ENCODE data around the gene CPLX3.

Gene CPLX3

GRCh38 chr15:74855857-74856256 lies 29.4 kb downstream of the CPLX3 start:
- H3K27me3 ChIP-seq (ENCODE audit: insufficient read depth, insufficient read length), result no peaks in the 10 kb centered on the region
- no peak for DNase-seq (ENCODE audit: low read depth, low spot score)
- H3K4me1 ChIP-seq (ENCODE audit: insufficient read depth, insufficient read length), result peaks cover 9% of the 10 kb centered on the region
- H3K9ac ChIP-seq (ENCODE audit: insufficient read length, low read depth), result no peak overlapping the region
- H3K9me3 ChIP-seq (ENCODE audit: insufficient read depth, low read length), result no peaks in the 10 kb centered on the region
- H3K36me3 ChIP-seq (ENCODE audit: insufficient read depth, insufficient read length, low read length), result peaks cover 47% of the 10 kb centered on the region
- no peak overlapping the region for H3K4me3 ChIP-seq (ENCODE audit: insufficient read length, low read depth)
- TF ChIP-seq SUZ12 (IDR thresholded peaks at IDR 0.05; ENCODE audit: extremely low read depth, insufficient read depth, insufficient read length) (no peak), YY1 (IDR thresholded peaks at IDR 0.05; ENCODE audit: insufficient read depth, insufficient read length) (no peak), ZNF274 (IDR thresholded peaks at IDR 0.05; ENCODE audit: low read depth, low read length) (no peak)

GRCh38 chr15:74856537-74856936 lies 30.1 kb downstream of the CPLX3 start:
- Histone ChIP-seq H3K9ac (ENCODE audit: insufficient read length, low read depth) (no peak overlapping the region), H3K4me3 (ENCODE audit: insufficient read length, low read depth) (no peak overlapping the region), H3K9me3 (ENCODE audit: insufficient read depth, low read length) (no peaks in the 10 kb centered on the region), H3K4me1 (ENCODE audit: insufficient read depth, insufficient read length) (peaks cover 9% of the 10 kb centered on the region), H3K27me3 (ENCODE audit: insufficient read depth, insufficient read length) (no peaks in the 10 kb centered on the region), H3K36me3 (ENCODE audit: insufficient read depth, insufficient read length, low read length) (peaks cover 40% of the 10 kb centered on the region)
- DNase-seq (ENCODE audit: low read depth, low spot score), result no peak
- no peak for TF ChIP-seq ZNF274 (IDR thresholded peaks at IDR 0.05; ENCODE audit: low read depth, low read length)
- TF ChIP-seq YY1 (IDR thresholded peaks at IDR 0.05; ENCODE audit: insufficient read depth, insufficient read length), result no peak
- no peak for TF ChIP-seq SUZ12 (IDR thresholded peaks at IDR 0.05; ENCODE audit: extremely low read depth, insufficient read depth, insufficient read length)

DNA sequence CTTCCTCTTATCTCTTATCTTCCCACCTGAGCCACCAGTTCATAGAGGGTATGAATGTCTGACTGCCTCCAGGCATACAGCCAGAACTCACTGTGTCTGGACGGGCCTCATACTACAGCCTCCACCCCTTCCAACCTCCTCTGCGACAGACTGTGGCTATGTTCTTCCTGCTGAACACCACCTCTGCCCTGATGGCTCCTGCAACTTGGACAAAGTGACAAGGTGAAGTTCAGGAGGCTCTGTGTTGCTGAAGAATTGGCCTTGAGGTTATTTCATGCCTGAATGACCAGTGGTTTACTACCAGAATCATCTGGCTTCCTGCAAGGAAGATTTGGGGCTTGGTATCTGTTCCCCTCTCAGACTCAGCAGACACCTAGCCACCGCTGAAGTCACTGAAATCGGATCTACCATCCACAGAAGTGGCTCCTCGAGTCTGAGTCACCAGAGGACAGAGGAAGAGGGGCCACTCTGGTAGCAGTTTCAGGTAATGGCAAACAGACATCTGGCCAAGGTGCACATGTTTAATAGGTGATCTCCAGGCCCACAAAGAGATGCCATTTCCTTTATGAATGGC lies 30.7 kb downstream of the CPLX3 start:
- Histone ChIP-seq H3K4me1 (ENCODE audit: insufficient read depth, insufficient read length) (peaks cover 9% of the 10 kb centered on the region), H3K27me3 (ENCODE audit: insufficient read depth, insufficient read length) (no peaks in the 10 kb centered on the region), H3K9ac (ENCODE audit: insufficient read length, low read depth) (no peak overlapping the region), H3K36me3 (ENCODE audit: insufficient read depth, insufficient read length, low read length) (peaks cover 34% of the 10 kb centered on the region), H3K9me3 (ENCODE audit: insufficient read depth, low read length) (no peaks in the 10 kb centered on the region), H3K4me3 (ENCODE audit: insufficient read length, low read depth) (no peak overlapping the region)
- DNase-seq (ENCODE audit: low read depth, low spot score), result no peak
- TF ChIP-seq SUZ12 (IDR thresholded peaks at IDR 0.05; ENCODE audit: extremely low read depth, insufficient read depth, insufficient read length), result no peak
- no peak for TF ChIP-seq YY1 (IDR thresholded peaks at IDR 0.05; ENCODE audit: insufficient read depth, insufficient read length)
- TF ChIP-seq ZNF274 (IDR thresholded peaks at IDR 0.05; ENCODE audit: low read depth, low read length), result no peak

GRCh38 chr15:74857671-74858368 lies 31.4 kb downstream of the CPLX3 start:
- Histone ChIP-seq H3K4me3 (ENCODE audit: insufficient read length, low read depth) (no peak overlapping the region), H3K4me1 (ENCODE audit: insufficient read depth, insufficient read length) (peaks cover 9% of the 10 kb centered on the region), H3K27me3 (ENCODE audit: insufficient read depth, insufficient read length) (no peaks in the 10 kb centered on the region), H3K9me3 (ENCODE audit: insufficient read depth, low read length) (no peaks in the 10 kb centered on the region), H3K36me3 (ENCODE audit: insufficient read depth, insufficient read length, low read length) (peaks cover 27% of the 10 kb centered on the region), H3K9ac (ENCODE audit: insufficient read length, low read depth) (no peak overlapping the region)
- no peak for TF ChIP-seq ZNF274 (IDR thresholded peaks at IDR 0.05; ENCODE audit: low read depth, low read length)
- no peak for TF ChIP-seq YY1 (IDR thresholded peaks at IDR 0.05; ENCODE audit: insufficient read depth, insufficient read length)
- no peak for TF ChIP-seq SUZ12 (IDR thresholded peaks at IDR 0.05; ENCODE audit: extremely low read depth, insufficient read depth, insufficient read length)
- no peak for DNase-seq (ENCODE audit: low read depth, low spot score)

DNA sequence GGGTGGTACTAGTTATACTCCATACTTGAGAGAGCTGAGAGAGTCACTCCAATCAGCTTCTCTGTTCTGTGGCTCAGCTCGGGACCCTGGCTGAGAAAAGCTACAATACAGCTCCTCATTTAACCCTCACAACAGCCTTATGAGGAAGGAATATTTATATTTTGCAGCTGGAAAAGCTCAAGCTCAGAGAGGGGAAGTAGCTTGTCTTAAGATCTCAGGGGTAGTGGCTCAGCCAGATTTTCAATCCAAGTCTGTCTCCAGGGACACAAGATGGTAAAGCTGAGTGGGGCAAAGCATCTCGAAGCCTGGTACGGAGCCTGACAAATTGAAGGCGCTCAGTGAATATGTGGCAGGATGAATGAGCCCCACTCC lies 31.9 kb downstream of the CPLX3 start:
- no peak overlapping the region for H3K4me3 ChIP-seq (ENCODE audit: insufficient read length, low read depth)
- H3K27me3 ChIP-seq (ENCODE audit: insufficient read depth, insufficient read length), result no peaks in the 10 kb centered on the region
- peaks cover 9% of the 10 kb centered on the region for H3K4me1 ChIP-seq (ENCODE audit: insufficient read depth, insufficient read length)
- DNase-seq (ENCODE audit: low read depth, low spot score), result no peak
- no peak overlapping the region for H3K9ac ChIP-seq (ENCODE audit: insufficient read length, low read depth)
- H3K9me3 ChIP-seq (ENCODE audit: insufficient read depth, low read length), result no peaks in the 10 kb centered on the region
- peaks cover 22% of the 10 kb centered on the region for H3K36me3 ChIP-seq (ENCODE audit: insufficient read depth, insufficient read length, low read length)
- TF ChIP-seq SUZ12 (IDR thresholded peaks at IDR 0.05; ENCODE audit: extremely low read depth, insufficient read depth, insufficient read length) (no peak), ZNF274 (IDR thresholded peaks at IDR 0.05; ENCODE audit: low read depth, low read length) (no peak), YY1 (IDR thresholded peaks at IDR 0.05; ENCODE audit: insufficient read depth, insufficient read length) (no peak)

DNA sequence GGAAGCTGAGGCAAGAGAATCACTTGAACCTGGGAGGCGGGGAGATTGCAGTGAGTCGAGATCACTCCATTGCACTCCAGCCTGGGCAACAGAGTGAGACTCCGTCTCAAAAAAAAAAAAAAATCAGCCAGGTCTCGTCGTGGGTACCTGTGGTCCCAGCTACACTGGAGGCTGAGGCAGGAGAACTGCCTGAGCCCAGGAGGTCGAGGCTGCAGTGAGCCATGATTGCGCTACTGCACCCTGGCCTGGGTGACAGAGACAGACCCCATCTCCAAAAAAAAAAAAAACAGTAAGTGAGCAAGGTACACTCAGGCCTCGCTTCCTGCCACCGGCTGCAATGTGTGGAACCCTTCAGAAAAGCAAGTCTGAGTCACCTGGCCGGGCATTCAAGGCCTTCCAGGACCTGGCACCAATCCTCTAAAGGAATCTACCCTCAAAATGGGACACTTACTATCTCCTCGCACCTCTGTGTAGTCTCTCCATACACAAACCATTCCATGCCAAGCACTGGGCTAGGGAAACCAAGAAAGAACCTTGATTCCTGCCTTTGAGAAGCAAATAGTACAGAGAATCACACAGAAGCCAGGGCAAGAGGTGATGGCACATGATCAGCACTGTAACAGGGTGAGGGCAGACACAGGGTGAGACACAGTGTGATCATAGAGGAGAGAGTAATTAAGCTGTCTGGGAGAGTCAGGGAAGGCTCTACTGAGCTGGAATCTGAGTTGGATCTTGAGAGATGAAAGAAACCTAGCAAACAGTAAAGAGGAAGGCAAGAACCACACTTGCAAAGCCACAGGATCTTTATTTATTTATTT lies 37.0 kb downstream of the CPLX3 start:
- Histone ChIP-seq H3K9ac (ENCODE audit: insufficient read length, low read depth) (no peak overlapping the region), H3K36me3 (ENCODE audit: insufficient read depth, insufficient read length, low read length) (peaks cover 18% of the 10 kb centered on the region), H3K4me1 (ENCODE audit: insufficient read depth, insufficient read length) (no peaks in the 10 kb centered on the region), H3K4me3 (ENCODE audit: insufficient read length, low read depth) (no peak overlapping the region), H3K27me3 (ENCODE audit: insufficient read depth, insufficient read length) (no peaks in the 10 kb centered on the region), H3K9me3 (ENCODE audit: insufficient read depth, low read length) (peaks cover 12% of the 10 kb centered on the region)
- no peak for TF ChIP-seq SUZ12 (IDR thresholded peaks at IDR 0.05; ENCODE audit: extremely low read depth, insufficient read depth, insufficient read length)
- TF ChIP-seq ZNF274 (IDR thresholded peaks at IDR 0.05; ENCODE audit: low read depth, low read length), result no peak
- no peak for DNase-seq (ENCODE audit: low read depth, low spot score)

DNA sequence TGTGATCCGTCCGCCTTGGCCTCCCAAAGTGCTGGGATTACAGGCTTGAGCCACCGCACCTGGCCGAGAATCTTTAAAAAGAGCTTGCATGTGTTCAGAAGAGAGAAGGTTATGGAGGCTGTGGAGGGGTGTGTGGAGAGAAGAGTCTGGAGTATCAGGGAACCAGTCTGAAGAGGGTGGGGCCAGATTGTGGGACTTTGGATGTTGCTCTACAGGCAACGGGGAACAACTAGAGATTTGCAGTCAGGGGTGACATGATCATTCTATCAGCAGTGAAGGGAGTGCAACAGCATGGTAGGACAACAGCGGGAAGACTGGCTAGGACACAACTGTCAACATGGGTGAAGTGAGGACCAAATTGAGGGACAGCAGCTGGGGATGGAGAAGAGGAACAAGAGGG lies 37.9 kb downstream of the CPLX3 start:
- H3K4me3 ChIP-seq (ENCODE audit: insufficient read length, low read depth), result no peak overlapping the region
- peaks cover 18% of the 10 kb centered on the region for H3K36me3 ChIP-seq (ENCODE audit: insufficient read depth, insufficient read length, low read length)
- no peak for DNase-seq (ENCODE audit: low read depth, low spot score)
- peaks cover 16% of the 10 kb centered on the region for H3K9me3 ChIP-seq (ENCODE audit: insufficient read depth, low read length)
- H3K9ac ChIP-seq (ENCODE audit: insufficient read length, low read depth), result no peak overlapping the region
- no peaks in the 10 kb centered on the region for H3K4me1 ChIP-seq (ENCODE audit: insufficient read depth, insufficient read length)
- TF ChIP-seq SUZ12 (IDR thresholded peaks at IDR 0.05; ENCODE audit: extremely low read depth, insufficient read depth, insufficient read length) (no peak), YY1 (IDR thresholded peaks at IDR 0.05; ENCODE audit: insufficient read depth, insufficient read length) (no peak), ZNF274 (IDR thresholded peaks at IDR 0.05; ENCODE audit: low read depth, low read length) (no peak)
- no peaks in the 10 kb centered on the region for H3K27me3 ChIP-seq (ENCODE audit: insufficient read depth, insufficient read length)

Data from NT2/D1 (cell line).